Measurements from ENCODE around the gene CFAP20DC. TPM values are rescaled to one million over a fixed set of nuclear protein-coding genes. Genes with fewer than 3 reads are reported as not detected.

The CFAP20DC gene
- total RNA-seq, 4 donors from 2014 or later, result 0.13 to 1.6 (median 0.35) TPM; not detected in 1

DNA sequence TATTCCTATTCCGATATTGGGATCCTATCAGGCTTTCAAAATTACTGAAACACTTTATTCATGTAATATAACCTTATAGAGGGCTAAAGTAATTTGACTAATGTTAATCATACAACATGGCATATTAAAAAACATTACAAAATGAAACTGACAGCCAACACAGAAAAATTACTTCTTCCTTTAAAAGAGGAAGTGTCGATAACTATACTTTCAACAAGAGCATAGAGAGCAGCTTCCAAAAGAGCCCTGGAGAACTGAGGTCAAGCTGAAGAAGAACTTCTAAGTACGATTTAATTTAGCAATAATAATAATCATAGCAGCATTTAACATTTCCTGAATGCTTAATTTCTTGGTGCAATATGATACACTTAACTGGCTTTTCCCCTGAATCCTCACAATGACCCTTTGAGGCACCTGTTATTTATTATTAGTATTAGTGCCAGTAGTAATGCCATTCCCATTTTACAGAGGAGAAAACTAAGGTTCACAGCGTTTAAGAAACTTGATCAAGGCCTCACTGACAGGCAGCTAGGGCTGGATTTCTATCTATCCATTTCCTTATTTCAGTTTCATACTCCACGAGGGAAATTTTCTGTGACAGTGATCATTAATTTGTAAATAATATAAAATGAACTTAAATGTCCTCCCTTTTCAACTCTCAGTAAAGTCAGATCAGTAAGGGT, 181.6 kb downstream of the CFAP20DC start:
- Histone ChIP-seq H3K27ac (no peak overlapping the region), H3K4me1 (no peaks in the 10 kb centered on the region), H3K4me3 (no peak overlapping the region), H3K36me3 (no peaks in the 10 kb centered on the region), H3K27me3 (peaks cover 4% of the 10 kb centered on the region), H3K9me3 (no peaks in the 10 kb centered on the region)
- no peak for TF ChIP-seq EP300 (IDR thresholded peaks at IDR 0.05)
- TF ChIP-seq, protein P1, sequence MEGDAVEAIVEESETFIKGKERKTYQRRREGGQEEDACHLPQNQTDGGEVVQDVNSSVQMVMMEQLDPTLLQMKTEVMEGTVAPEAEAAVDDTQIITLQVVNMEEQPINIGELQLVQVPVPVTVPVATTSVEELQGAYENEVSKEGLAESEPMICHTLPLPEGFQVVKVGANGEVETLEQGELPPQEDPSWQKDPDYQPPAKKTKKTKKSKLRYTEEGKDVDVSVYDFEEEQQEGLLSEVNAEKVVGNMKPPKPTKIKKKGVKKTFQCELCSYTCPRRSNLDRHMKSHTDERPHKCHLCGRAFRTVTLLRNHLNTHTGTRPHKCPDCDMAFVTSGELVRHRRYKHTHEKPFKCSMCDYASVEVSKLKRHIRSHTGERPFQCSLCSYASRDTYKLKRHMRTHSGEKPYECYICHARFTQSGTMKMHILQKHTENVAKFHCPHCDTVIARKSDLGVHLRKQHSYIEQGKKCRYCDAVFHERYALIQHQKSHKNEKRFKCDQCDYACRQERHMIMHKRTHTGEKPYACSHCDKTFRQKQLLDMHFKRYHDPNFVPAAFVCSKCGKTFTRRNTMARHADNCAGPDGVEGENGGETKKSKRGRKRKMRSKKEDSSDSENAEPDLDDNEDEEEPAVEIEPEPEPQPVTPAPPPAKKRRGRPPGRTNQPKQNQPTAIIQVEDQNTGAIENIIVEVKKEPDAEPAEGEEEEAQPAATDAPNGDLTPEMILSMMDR (IDR thresholded peaks at IDR 0.05), result no peak
- no peak for TF ChIP-seq POLR2AphosphoS5 (IDR thresholded peaks at IDR 0.05)
- ATAC-seq, result no peak
- 71 to 78% methylated on average over 5 of the region's 5 CpGs for WGBS, 2 donors (ENCODE audit: low coverage in 1 of 2)

DNA sequence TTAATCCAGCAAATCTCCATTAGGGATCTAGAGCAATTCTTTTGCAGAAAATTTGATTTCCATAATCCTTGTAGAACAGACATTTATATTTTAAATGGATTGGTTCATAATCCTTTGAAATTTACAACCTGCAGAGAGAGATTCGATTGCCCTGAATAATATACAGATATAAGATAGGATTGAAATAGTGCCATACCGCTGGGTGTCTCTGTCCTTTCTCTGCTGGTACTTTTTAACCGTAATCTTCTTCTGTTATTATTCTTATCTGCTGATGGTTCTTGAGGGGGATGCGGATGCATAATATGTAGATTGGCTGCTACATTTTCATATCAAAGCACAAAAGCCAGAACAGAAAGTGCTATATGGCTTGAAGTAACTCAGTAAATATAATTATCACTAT, 182.2 kb downstream of the CFAP20DC start:
- Histone ChIP-seq H3K27me3 (peaks cover 4% of the 10 kb centered on the region), H3K36me3 (no peaks in the 10 kb centered on the region), H3K27ac (no peak overlapping the region), H3K9me3 (no peaks in the 10 kb centered on the region), H3K4me1 (no peaks in the 10 kb centered on the region), H3K4me3 (no peak overlapping the region)
- no peak for ATAC-seq
- 65 to 83% methylated on average over 4 of the region's 4 CpGs for WGBS, 2 donors (ENCODE audit: low coverage in 1 of 2)
- TF ChIP-seq, protein P1 (IDR thresholded peaks at IDR 0.05), result no peak
- TF ChIP-seq POLR2A (IDR thresholded peaks at IDR 0.05), result no peak
- no peak for TF ChIP-seq POLR2AphosphoS5 (IDR thresholded peaks at IDR 0.05)
- TF ChIP-seq EP300 (IDR thresholded peaks at IDR 0.05), result no peak

- no peaks in the 10 kb centered on the region for H3K4me1 ChIP-seq
- 46 to 60% methylated on average over 2 of the region's 2 CpGs for WGBS, 2 donors (ENCODE audit: low coverage in 1 of 2)
These were observed 183.7 kb downstream of the CFAP20DC start for GRCh38 chr3:58866079-58866478.

GRCh38 chr3:58864480-58864879, 185.3 kb downstream of the CFAP20DC start:
- Histone ChIP-seq H3K27ac (no peak overlapping the region), H3K9me3 (no peaks in the 10 kb centered on the region), H3K36me3 (no peaks in the 10 kb centered on the region), H3K27me3 (no peaks in the 10 kb centered on the region), H3K4me3 (no peak overlapping the region), H3K4me1 (no peaks in the 10 kb centered on the region)
- no peak for ATAC-seq
- TF ChIP-seq EP300 (IDR thresholded peaks at IDR 0.05) (no peak), POLR2A (IDR thresholded peaks at IDR 0.05) (no peak), POLR2AphosphoS5 (IDR thresholded peaks at IDR 0.05) (no peak)
- TF ChIP-seq, protein P1 (IDR thresholded peaks at IDR 0.05), result no peak

More at GRCh38 chr3:58866079-58866478, 183.7 kb downstream of the CFAP20DC start:
- Histone ChIP-seq H3K9me3 (no peaks in the 10 kb centered on the region), H3K36me3 (no peaks in the 10 kb centered on the region), H3K27ac (no peak overlapping the region), H3K4me3 (no peak overlapping the region), H3K27me3 (no peaks in the 10 kb centered on the region)
- ATAC-seq, result no peak
- TF ChIP-seq, protein P1 (IDR thresholded peaks at IDR 0.05), result no peak
- TF ChIP-seq EP300 (IDR thresholded peaks at IDR 0.05), result no peak
- no peak for TF ChIP-seq POLR2A (IDR thresholded peaks at IDR 0.05)
- no peak for TF ChIP-seq POLR2AphosphoS5 (IDR thresholded peaks at IDR 0.05)

DNA sequence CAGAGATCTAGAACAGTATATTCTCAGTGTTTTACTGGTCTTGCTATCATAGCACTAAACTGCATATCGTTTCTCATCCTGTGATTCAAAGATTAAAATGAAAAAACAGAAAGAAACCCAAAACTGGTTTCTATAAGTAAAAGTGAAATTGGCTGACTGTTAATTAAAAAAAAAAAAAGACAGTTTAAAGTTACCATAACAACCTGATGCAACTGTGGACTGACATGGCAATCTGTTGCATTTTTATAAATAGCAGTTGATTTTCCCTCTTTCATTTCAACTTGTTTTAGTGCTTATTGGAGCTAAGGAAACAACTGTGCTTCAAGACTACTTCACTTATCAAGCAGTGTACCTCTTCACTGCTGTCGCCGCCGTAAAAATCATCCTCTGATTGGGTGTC, 186.6 kb downstream of the CFAP20DC start:
- Histone ChIP-seq H3K4me3 (no peak overlapping the region), H3K4me1 (no peaks in the 10 kb centered on the region), H3K27me3 (no peaks in the 10 kb centered on the region), H3K9me3 (no peaks in the 10 kb centered on the region), H3K36me3 (no peaks in the 10 kb centered on the region), H3K27ac (no peak overlapping the region)
- ATAC-seq, result no peak
- TF ChIP-seq, protein P1 (IDR thresholded peaks at IDR 0.05), result no peak
- 76 to 88% methylated on average over 2 to 4 of the region's 4 CpGs for WGBS, 2 donors (ENCODE audit: low coverage in 1 of 2)

Measured in gastroesophageal sphincter (tissue), 4 donors.